ENCODE results near the gene SCYGR5. TPM values are rescaled to one million over a fixed set of nuclear protein-coding genes. Genes with fewer than 3 reads are reported as not detected.

SCYGR5 gene
- total and polyA plus RNA-seq, 2 donors from 2014 or later: not detected

DNA sequence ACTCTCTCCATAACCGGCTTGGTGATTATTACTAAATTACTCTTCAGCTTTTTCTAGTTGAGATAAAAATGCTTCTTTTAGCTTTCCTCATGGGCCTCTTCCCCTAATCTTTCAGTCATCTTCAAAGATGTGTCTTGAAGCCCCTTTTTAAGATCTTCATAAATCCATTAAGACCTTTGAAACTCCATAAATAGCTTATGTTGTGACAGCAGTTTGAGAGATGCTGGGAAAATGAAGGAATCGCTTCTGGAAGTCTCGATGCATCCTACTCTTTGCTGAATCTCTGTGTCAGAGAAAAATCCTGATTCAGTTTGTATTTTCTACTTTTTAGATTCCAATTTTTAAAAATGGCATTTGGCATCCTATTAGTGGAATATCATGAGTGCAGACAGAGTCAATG, 36.3 kb upstream of the SCYGR5 start:
- Histone ChIP-seq H3K9ac (ENCODE audit: low read length in 3 of 3) (no peak overlapping the region), H3K9me3 (ENCODE audit: control insufficient read depth in 2 of 3, insufficient read depth in 1 of 3, low read length in 3 of 3) (no peaks in the 10 kb centered on the region), H3K4me3 (ENCODE audit: low read length in 3 of 3) (no peak overlapping the region), H3K27me3 (ENCODE audit: control insufficient read depth, insufficient read depth, low read length) (no peaks in the 10 kb centered on the region), H3K36me3 (ENCODE audit: control insufficient read depth in 2 of 3, insufficient read depth in 3 of 3, low read length in 3 of 3) (no peaks in the 10 kb centered on the region), H3K4me1 (ENCODE audit: control insufficient read depth in 2 of 3, insufficient read depth in 2 of 3, low read depth in 1 of 3, low read length in 3 of 3) (no peaks in the 10 kb centered on the region), H3K27ac (ENCODE audit: low read depth in 2 of 2, low read length in 2 of 2) (no peak overlapping the region)
- intact Hi-C loops (cut with DNase I): no loop called here
- DNase-seq: no peak
- FAIRE-seq: no peak
- TF ChIP-seq, protein P1, sequence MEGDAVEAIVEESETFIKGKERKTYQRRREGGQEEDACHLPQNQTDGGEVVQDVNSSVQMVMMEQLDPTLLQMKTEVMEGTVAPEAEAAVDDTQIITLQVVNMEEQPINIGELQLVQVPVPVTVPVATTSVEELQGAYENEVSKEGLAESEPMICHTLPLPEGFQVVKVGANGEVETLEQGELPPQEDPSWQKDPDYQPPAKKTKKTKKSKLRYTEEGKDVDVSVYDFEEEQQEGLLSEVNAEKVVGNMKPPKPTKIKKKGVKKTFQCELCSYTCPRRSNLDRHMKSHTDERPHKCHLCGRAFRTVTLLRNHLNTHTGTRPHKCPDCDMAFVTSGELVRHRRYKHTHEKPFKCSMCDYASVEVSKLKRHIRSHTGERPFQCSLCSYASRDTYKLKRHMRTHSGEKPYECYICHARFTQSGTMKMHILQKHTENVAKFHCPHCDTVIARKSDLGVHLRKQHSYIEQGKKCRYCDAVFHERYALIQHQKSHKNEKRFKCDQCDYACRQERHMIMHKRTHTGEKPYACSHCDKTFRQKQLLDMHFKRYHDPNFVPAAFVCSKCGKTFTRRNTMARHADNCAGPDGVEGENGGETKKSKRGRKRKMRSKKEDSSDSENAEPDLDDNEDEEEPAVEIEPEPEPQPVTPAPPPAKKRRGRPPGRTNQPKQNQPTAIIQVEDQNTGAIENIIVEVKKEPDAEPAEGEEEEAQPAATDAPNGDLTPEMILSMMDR (IDR thresholded peaks at IDR 0.05; ENCODE audit: borderline replicate concordance, extremely low read depth, insufficient read depth): no peak

DNA sequence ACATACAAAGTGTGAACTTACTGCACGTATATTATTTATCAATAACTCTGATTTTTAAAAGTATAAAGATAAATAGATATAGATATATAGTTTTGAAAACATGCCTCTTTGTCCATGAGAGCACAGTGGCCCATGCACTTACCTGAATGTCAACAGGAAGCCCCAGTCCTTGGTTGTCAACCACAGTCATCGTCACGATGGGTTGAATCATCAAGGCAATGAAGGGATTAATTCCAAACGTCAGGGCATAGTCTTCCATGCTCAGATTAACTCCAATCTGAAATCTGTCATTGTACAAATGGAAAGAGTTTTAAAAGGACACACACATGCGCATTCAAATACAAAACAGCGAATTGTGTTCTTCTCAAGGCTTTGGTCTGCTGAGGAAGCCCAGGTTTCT, 33.8 kb upstream of the SCYGR5 start:
- DNase-seq (no peak), FAIRE-seq (no peak)
- no peak overlapping the region for H3K9ac ChIP-seq (ENCODE audit: low read length in 3 of 3)
- H3K4me3 ChIP-seq (ENCODE audit: low read length in 3 of 3): no peak overlapping the region
- no peaks in the 10 kb centered on the region for H3K9me3 ChIP-seq (ENCODE audit: control insufficient read depth in 2 of 3, insufficient read depth in 1 of 3, low read length in 3 of 3)
- TF ChIP-seq, protein P1 (IDR thresholded peaks at IDR 0.05; ENCODE audit: borderline replicate concordance, extremely low read depth, insufficient read depth): no peak
- intact Hi-C loops (cut with DNase I): no loop called here
- no peaks in the 10 kb centered on the region for H3K27me3 ChIP-seq (ENCODE audit: control insufficient read depth, insufficient read depth, low read length)
- no peaks in the 10 kb centered on the region for H3K36me3 ChIP-seq (ENCODE audit: control insufficient read depth in 2 of 3, insufficient read depth in 3 of 3, low read length in 3 of 3)
- H3K4me1 ChIP-seq (ENCODE audit: control insufficient read depth in 2 of 3, insufficient read depth in 2 of 3, low read depth in 1 of 3, low read length in 3 of 3): no peaks in the 10 kb centered on the region
- H3K27ac ChIP-seq (ENCODE audit: low read depth in 2 of 2, low read length in 2 of 2): no peak overlapping the region

DNA sequence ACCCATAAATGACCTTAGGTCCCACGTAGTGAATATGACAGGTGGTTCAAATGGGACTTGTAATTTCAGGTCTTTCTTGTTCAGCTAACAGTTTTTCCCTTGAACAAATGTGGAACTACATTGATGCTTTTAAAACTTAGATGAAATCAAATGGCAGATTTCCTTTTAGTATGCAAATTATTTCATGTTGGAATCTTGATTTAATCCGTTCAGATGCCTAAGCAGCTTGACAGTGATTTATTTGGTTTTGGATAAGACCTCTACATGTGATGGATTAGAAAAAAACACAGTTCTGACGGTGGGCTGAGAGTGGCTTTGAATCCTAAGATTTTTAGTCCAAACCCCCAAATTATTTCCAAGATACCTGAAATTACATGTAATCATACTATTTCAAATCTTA, 32.4 kb upstream of the SCYGR5 start:
- Histone ChIP-seq H3K36me3 (ENCODE audit: control insufficient read depth in 2 of 3, insufficient read depth in 3 of 3, low read length in 3 of 3) (no peaks in the 10 kb centered on the region), H3K9me3 (ENCODE audit: control insufficient read depth in 2 of 3, insufficient read depth in 1 of 3, low read length in 3 of 3) (no peaks in the 10 kb centered on the region), H3K9ac (ENCODE audit: low read length in 3 of 3) (no peak overlapping the region), H3K27ac (ENCODE audit: low read depth in 2 of 2, low read length in 2 of 2) (no peak overlapping the region), H3K4me3 (ENCODE audit: low read length in 3 of 3) (no peak overlapping the region), H3K4me1 (ENCODE audit: control insufficient read depth in 2 of 3, insufficient read depth in 2 of 3, low read depth in 1 of 3, low read length in 3 of 3) (no peaks in the 10 kb centered on the region), H3K27me3 (ENCODE audit: control insufficient read depth, insufficient read depth, low read length) (no peaks in the 10 kb centered on the region)
- FAIRE-seq (no peak), DNase-seq (no peak)
- intact Hi-C loops (cut with DNase I): no loop called here
- TF ChIP-seq, protein P1 (IDR thresholded peaks at IDR 0.05; ENCODE audit: borderline replicate concordance, extremely low read depth, insufficient read depth): no peak

DNA sequence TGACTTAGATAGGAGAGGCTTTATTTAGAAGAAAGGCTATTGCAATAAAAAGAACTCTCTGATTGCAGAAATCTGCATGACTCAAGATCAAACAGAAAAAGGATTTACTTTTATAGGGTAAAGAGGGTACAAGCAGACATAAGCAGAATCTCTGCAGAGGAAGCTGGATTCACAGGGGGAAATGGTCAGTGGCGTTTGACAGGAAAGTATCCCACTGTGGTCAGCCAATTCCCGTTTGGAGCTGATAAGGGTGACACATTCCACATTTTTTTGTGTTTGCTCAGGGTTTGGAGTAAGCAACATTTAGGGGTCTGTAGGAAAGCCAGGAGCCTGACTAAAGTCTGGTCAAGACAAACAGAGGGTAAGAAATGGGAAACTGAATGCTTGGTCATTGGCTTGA, 23.9 kb upstream of the SCYGR5 start:
- Histone ChIP-seq H3K4me1 (ENCODE audit: control insufficient read depth in 2 of 3, insufficient read depth in 2 of 3, low read depth in 1 of 3, low read length in 3 of 3) (no peaks in the 10 kb centered on the region), H3K9me3 (ENCODE audit: control insufficient read depth in 2 of 3, insufficient read depth in 1 of 3, low read length in 3 of 3) (no peaks in the 10 kb centered on the region), H3K27ac (ENCODE audit: low read depth in 2 of 2, low read length in 2 of 2) (no peak overlapping the region), H3K9ac (ENCODE audit: low read length in 3 of 3) (no peak overlapping the region), H3K36me3 (ENCODE audit: control insufficient read depth in 2 of 3, insufficient read depth in 3 of 3, low read length in 3 of 3) (no peaks in the 10 kb centered on the region), H3K4me3 (ENCODE audit: low read length in 3 of 3) (no peak overlapping the region), H3K27me3 (ENCODE audit: control insufficient read depth, insufficient read depth, low read length) (no peaks in the 10 kb centered on the region)
- TF ChIP-seq, protein P1 (IDR thresholded peaks at IDR 0.05; ENCODE audit: borderline replicate concordance, extremely low read depth, insufficient read depth): no peak
- no peak for DNase-seq
- intact Hi-C loops (cut with DNase I): no loop called here
- FAIRE-seq: no peak

Measured in kidney (tissue), 14 donors.